Fibroblast of pulmonary artery (primary cell): ENCODE results near the gene PTPA.

Experiments
- DNase-seq: peaks from one replicate; pipeline ENCODE4 v3.0.0-alpha.2; 2010; ENCODE audit warnings: low read depth
- H3K4me3 ChIP-seq: replicated peaks from 2 replicates; pipeline ENCODE4 v1.5.1; 2011; ENCODE audit warnings: low read depth, mild to moderate bottlenecking, control low read depth, low read length, moderate library complexity
- TF ChIP-seq, protein P1 (sequence below): IDR thresholded peaks from 2 replicates; pipeline ENCODE4 v1.5.1; 2011; ENCODE audit warnings: mild to moderate bottlenecking, control low read depth, low read length, inconsistent platforms; ENCODE audit errors: missing control alignments

Gene PTPA

DNA sequence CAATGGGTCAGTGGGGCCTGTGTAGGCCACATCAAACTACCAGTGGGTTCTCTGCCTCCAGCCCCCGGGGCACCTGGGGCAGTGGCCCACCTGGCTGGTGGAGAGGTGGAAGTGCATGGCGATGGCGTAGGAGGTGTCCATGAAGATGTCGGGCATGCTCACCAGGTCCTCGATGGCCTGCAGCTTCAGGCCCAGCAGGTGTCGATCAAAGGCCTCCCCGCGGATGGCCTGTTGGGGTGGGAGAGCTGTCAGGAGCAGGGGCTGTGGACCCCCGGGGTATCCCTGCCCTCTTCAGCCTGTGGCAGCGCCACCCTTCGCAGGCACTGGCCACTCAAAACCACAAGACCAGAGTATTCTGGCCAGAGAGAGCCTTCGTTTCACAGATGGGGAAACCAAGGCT is 15.3 kb upstream of the PTPA start:
- TF ChIP-seq, protein P1, sequence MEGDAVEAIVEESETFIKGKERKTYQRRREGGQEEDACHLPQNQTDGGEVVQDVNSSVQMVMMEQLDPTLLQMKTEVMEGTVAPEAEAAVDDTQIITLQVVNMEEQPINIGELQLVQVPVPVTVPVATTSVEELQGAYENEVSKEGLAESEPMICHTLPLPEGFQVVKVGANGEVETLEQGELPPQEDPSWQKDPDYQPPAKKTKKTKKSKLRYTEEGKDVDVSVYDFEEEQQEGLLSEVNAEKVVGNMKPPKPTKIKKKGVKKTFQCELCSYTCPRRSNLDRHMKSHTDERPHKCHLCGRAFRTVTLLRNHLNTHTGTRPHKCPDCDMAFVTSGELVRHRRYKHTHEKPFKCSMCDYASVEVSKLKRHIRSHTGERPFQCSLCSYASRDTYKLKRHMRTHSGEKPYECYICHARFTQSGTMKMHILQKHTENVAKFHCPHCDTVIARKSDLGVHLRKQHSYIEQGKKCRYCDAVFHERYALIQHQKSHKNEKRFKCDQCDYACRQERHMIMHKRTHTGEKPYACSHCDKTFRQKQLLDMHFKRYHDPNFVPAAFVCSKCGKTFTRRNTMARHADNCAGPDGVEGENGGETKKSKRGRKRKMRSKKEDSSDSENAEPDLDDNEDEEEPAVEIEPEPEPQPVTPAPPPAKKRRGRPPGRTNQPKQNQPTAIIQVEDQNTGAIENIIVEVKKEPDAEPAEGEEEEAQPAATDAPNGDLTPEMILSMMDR: no peak
- no peak overlapping the region for H3K4me3 ChIP-seq
- DNase-seq: no peak

DNA sequence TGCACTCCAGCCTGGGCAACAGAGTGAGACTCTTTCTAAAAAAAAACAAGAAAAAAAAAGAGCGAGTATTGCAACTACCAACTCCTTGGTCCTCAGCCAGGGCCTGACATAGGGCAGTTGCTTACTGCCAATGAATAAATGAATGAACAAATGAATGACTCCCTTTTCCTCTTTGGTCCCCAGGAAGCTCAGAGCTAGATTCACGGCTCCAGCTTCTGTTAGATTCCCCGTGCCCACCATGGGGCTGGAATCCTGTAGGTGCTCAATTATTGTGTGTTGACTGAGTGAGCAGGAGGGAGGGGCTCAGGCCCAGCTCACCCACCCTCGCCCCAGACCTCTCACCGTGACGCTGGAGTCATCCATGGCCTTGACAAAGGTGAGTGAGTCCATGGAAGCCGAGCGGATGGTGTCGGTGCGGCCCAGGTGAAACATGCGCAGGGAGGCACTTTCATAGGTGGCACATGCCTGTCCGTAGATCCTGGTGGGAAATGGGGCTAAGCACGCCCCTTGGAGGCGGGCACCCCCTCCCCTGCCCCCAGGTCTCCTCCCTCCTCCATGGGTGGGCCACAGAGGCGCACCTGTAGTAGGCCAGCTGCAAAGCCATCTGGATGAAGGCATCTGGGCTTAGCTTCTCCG is 13.4 kb upstream of the PTPA start:
- TF ChIP-seq, protein P1: no peak

DNA sequence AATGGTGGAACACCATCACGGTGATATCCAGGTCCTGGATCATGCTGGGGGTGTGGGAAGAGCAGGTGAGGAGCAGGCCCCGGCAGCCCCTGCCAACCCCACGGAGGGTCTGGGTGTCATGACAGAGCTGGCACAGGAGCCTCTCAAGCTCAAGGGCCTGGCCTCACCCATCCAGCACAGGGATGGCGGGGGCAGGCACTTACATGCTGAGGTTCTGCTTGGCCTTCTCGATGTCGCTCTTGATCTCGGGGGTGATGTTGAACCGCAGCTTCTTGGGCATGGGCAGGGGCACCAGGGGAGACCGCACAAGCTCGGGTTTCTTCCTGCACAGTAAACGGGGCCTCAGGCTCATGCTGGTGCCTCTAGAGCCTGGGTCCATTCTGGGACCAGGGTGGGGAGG is 12.9 kb upstream of the PTPA start:
- DNase-seq: no peak
- TF ChIP-seq, protein P1: no peak
- no peak overlapping the region for H3K4me3 ChIP-seq

More for the DNA sequence above, 13.4 kb upstream of the PTPA start:
- DNase-seq: no peak
- H3K4me3 ChIP-seq: no peak overlapping the region

DNA sequence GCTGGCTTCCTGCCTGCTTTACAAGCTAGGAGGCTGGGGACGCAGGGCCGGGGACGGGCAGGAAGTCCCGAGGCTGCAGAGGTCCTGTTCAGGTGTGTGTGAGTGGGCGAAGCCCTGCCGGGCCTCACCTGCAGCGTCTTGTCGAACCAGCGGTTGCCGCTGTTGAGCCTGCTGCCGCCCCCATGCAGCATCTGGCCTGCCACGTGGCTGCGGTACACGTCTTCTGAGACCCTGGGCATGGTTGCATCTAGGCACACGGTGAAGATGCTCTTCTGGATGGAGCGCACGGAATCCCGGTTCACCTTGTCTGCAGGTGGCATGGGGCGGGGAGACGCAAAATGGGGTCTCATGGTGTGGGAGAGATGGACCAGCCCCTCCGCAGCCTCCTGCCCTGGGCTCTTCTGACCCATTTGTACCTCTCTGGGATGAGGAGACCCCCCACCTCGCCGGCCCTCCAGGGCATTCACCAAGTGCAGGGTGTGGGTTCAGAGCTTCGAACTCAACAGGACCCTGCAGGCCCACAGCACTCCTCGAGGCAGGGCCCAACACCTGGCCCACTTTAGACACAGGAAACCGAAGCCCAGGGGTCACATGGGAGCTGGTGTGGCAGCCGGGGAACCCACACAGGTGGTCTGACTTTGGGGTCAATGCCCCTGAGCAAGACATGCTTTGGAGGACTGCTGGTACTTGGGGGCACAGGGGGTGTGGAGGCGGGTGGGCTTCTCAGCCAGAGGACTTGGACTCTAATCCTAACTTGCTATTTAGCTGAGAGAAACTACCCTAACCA is 10.6 kb upstream of the PTPA start:
- no peak for DNase-seq
- H3K4me3 ChIP-seq: no peak overlapping the region
- TF ChIP-seq, protein P1: no peak

DNA sequence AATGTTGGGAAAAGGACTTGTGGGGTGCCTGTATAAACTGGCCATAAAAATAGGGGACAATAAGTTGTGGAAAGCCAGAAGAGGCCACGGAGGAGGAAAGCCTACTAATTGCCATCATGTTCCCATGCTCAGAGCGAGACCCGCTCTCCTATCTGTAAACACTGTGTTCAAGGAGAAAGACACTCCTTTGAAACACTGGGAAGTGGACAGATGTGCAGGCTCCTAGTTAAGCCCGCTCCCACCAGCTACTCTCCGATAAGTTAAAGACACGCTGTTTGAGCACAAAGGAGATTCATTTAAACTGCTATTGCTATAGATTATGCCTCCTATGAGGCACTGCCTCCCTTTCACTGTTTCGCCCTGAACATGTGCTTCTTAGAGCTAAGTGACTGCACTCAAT is 9.9 kb upstream of the PTPA start:
- no peak for DNase-seq
- TF ChIP-seq, protein P1: no peak
- H3K4me3 ChIP-seq: no peak overlapping the region

DNA sequence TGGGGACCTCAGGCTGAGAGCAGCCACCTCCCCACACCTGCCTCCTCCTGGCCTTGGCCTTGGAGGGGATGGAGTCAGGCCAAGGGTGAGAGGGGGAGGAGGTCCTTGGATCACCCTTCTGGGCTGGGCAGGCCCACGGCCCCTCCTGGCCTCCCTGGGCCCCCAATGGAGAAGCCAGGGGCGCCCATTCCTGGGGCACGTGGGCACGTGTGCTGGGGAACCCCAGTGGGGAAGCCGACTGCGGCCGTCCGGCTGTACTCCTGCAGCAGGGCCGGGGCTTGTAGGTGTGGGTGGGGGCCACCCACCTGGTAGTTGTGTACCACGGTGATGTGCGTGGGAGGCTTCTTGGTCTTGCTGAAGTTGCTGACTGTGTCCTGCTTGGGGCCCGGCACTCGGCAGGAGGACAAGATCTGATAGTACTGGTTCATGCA is 9.1 kb upstream of the PTPA start:
- DNase-seq: no peak
- TF ChIP-seq, protein P1: no peak
- no peak overlapping the region for H3K4me3 ChIP-seq
